IMR-90 (cell line): ENCODE data around the gene SUGCT. TPM values are rescaled to one million over a fixed set of nuclear protein-coding genes. Genes with fewer than 3 reads are reported as not detected.

Experiments
- ATAC-seq: fragments of 200-7000 bp; cut with Tn5 transposase; 2 replicates; pipeline ENCODE4 v1.9.1; 2020; ENCODE audit warnings: low read depth, mild to moderate bottlenecking, moderate library complexity
- BruUV-seq: library from RNA; stranded (reverse); fragments of 400-500 nt; replicated peaks from 2 replicates; lab custom pipeline; 2021; lab: Mats Ljungman, UMichigan
- CTCF ChIA-PET: fragments of 300-600 bp; formaldehyde crosslinking; extraction: SDS; loops from one replicate; lab custom pipeline; 2021; ENCODE audit warnings: antibody characterized with exemption; lab: Yijun Ruan, JAX
- POLR2A ChIA-PET: fragments of 300-600 bp; sonication (Branson Sonifier 250); formaldehyde crosslinking; loops from one replicate; lab custom pipeline; 2022; ENCODE audit warnings: antibody characterized with exemption; ENCODE audit not compliant: unreplicated experiment; lab: Charles Lee
- DNase-seq: peaks from one replicate; pipeline ENCODE4 v3.0.0; 2013
- H2AFZ ChIP-seq: replicated peaks from 2 replicates; pipeline ENCODE3; 2013; ENCODE audit warnings: low read length, mild to moderate bottlenecking; ENCODE audit not compliant: poor library complexity
- H2AK5ac ChIP-seq: 2 replicates; pipeline ENCODE4 v1.6.1; 2013; ENCODE audit warnings: low read depth, low read length, inconsistent platforms
- H2AK9ac ChIP-seq: replicated peaks from 2 replicates; pipeline ENCODE3; 2013; ENCODE audit warnings: mild to moderate bottlenecking, low read depth, low read length, moderate library complexity; ENCODE audit not compliant: poor library complexity
- H2BK120ac ChIP-seq: 2 replicates; pipeline ENCODE4 v1.6.1; 2013; ENCODE audit warnings: low read depth, low read length, inconsistent platforms
- H2BK15ac ChIP-seq: 3 replicates; pipeline ENCODE4 v1.6.1; 2013; ENCODE audit warnings: low read depth, low read length, inconsistent platforms
- H2BK20ac ChIP-seq: 2 replicates; pipeline ENCODE4 v1.6.1; 2013; ENCODE audit warnings: low read depth, mild to moderate bottlenecking, inconsistent platforms, low read length, moderate library complexity
- H2BK5ac ChIP-seq: 2 replicates; pipeline ENCODE4 v1.6.1; 2013; ENCODE audit warnings: mild to moderate bottlenecking, low read depth, low read length, inconsistent platforms; ENCODE audit not compliant: poor library complexity, severe bottlenecking
- H3K14ac ChIP-seq: replicated peaks from 2 replicates; pipeline ENCODE4 v1.6.1; 2013; ENCODE audit warnings: low read depth, low read length, inconsistent platforms
- H3K18ac ChIP-seq: 2 replicates; pipeline ENCODE4 v1.6.1; 2013; ENCODE audit warnings: low read depth, low read length, control low read depth
- H3K23ac ChIP-seq: 2 replicates; pipeline ENCODE4 v1.6.1; 2013; ENCODE audit warnings: low read depth, low read length, inconsistent platforms
- H3K27ac ChIP-seq: 2 replicates; pipeline ENCODE4 v1.5.1; 2013; ENCODE audit warnings: mild to moderate bottlenecking, control low read depth, low read length; ENCODE audit not compliant: insufficient read depth
- H3K27me3 ChIP-seq: 2 replicates; pipeline ENCODE4 v1.6.1; 2013; ENCODE audit warnings: low read length; ENCODE audit not compliant: control insufficient read depth, insufficient read depth
- H3K36me3 ChIP-seq: 2 replicates; pipeline ENCODE4 v1.6.1; 2013; ENCODE audit warnings: low read length, mixed read lengths; ENCODE audit not compliant: control insufficient read depth, insufficient read depth
- H3K4ac ChIP-seq: 2 replicates; pipeline ENCODE4 v1.6.1; 2013; ENCODE audit warnings: low read depth, low read length, inconsistent platforms
- H3K4me1 ChIP-seq: 2 replicates; pipeline ENCODE4 v1.6.1; 2013; ENCODE audit warnings: low read length, mixed read lengths; ENCODE audit not compliant: control insufficient read depth, insufficient read depth
- H3K4me2 ChIP-seq: 2 replicates; pipeline ENCODE4 v1.6.1; 2013; ENCODE audit warnings: low read depth, mild to moderate bottlenecking, control low read depth, low read length, moderate library complexity
- H3K4me3 ChIP-seq: 2 replicates; pipeline ENCODE4 v1.5.1; 2013; ENCODE audit warnings: low read depth, mild to moderate bottlenecking, control low read depth, low read length, moderate library complexity; ENCODE audit not compliant: insufficient read depth
- H3K56ac ChIP-seq: 2 replicates; pipeline ENCODE4 v1.6.1; 2013; ENCODE audit warnings: low read length, inconsistent platforms; ENCODE audit not compliant: insufficient read depth; ENCODE audit errors: extremely low read depth
- H3K79me1 ChIP-seq, 2 experiments: 2 replicates each; pipeline ENCODE4 v1.6.1; 2013; ENCODE audit warnings: low read length in 2 of 2, inconsistent platforms in 1 of 2, low read depth in 1 of 2
- H3K9ac ChIP-seq: 2 replicates; pipeline ENCODE4 v1.6.1; 2013; ENCODE audit warnings: low read depth, low read length, control low read depth
- H3K9me1 ChIP-seq: 2 replicates; pipeline ENCODE4 v1.6.1; 2013; ENCODE audit warnings: low read length, inconsistent platforms; ENCODE audit not compliant: insufficient read depth
- H3K9me3 ChIP-seq: 2 replicates; pipeline ENCODE4 v1.6.1; 2013; ENCODE audit warnings: low read length; ENCODE audit not compliant: control insufficient read depth, insufficient read depth
- H4K20me1 ChIP-seq: 2 replicates; pipeline ENCODE4 v1.6.1; 2013; ENCODE audit warnings: low read length, inconsistent platforms; ENCODE audit not compliant: insufficient read depth
- H4K5ac ChIP-seq: 2 replicates; pipeline ENCODE4 v1.6.1; 2013; ENCODE audit warnings: mild to moderate bottlenecking, low read depth, low read length, control low read depth
- H4K8ac ChIP-seq, 2 experiments: 2 replicates each; pipeline ENCODE4 v1.6.1; 2013; ENCODE audit warnings: low read depth in 2 of 2, low read length in 2 of 2, control low read depth in 1 of 2, inconsistent platforms in 1 of 2
- H4K91ac ChIP-seq: 2 replicates; pipeline ENCODE4 v1.6.1; 2013; ENCODE audit warnings: low read depth, low read length, inconsistent platforms; ENCODE audit not compliant: insufficient read depth
- BHLHE40 ChIP-seq: fragments of 150-350 bp; IDR thresholded peaks from 2 replicates; pipeline ENCODE4 v1.6.1; 2016; ENCODE audit warnings: mild to moderate bottlenecking, low read depth, low read length
- CEBPB ChIP-seq: IDR thresholded peaks from 2 replicates; pipeline ENCODE4 v1.6.1; 2012; ENCODE audit warnings: low read depth, low read length, improper control_type of control experiment
- CHD1 ChIP-seq: IDR thresholded peaks from 2 replicates; pipeline ENCODE4 v1.6.1; 2012; ENCODE audit warnings: low read depth, low read length, improper control_type of control experiment
- CTCF ChIP-seq: conservative IDR thresholded peaks from 2 replicates; pipeline ENCODE4 v1.5.1; 2012; ENCODE audit warnings: mild to moderate bottlenecking, low read depth, low read length, improper control_type of control experiment
- ELK1 ChIP-seq: fragments of 150-350 bp; IDR thresholded peaks from 2 replicates; pipeline ENCODE4 v1.6.1; 2016; ENCODE audit warnings: low read depth, mild to moderate bottlenecking, low read length, moderate library complexity, borderline replicate concordance
- FOS ChIP-seq: fragments of 150-350 bp; IDR thresholded peaks from 2 replicates; pipeline ENCODE4 v1.6.1; 2016; ENCODE audit warnings: low read depth, low read length
- MXI1 ChIP-seq: IDR thresholded peaks from 2 replicates; pipeline ENCODE4 v1.6.1; 2012; ENCODE audit warnings: low read depth, mild to moderate bottlenecking, low read length, moderate library complexity, borderline replicate concordance
- NFE2L2 ChIP-seq: fragments of 150-350 bp; IDR thresholded peaks from 2 replicates; pipeline ENCODE4 v1.6.1; 2016; ENCODE audit warnings: low read depth, mild to moderate bottlenecking, low read length
- POLR2A ChIP-seq: IDR thresholded peaks from 2 replicates; pipeline ENCODE4 v1.6.1; 2012; ENCODE audit warnings: mild to moderate bottlenecking, low read depth, low read length
- RCOR1 ChIP-seq: IDR thresholded peaks from 2 replicates; pipeline ENCODE4 v1.6.1; 2012; ENCODE audit warnings: mild to moderate bottlenecking, low read length, improper control_type of control experiment; ENCODE audit not compliant: insufficient replicate concordance
- SMC3 ChIP-seq: fragments of 150-350 bp; IDR thresholded peaks from 2 replicates; pipeline ENCODE4 v1.6.1; 2016; ENCODE audit warnings: low read depth, mild to moderate bottlenecking, antibody characterized with exemption, low read length, moderate library complexity
- WGBS, 2 experiments: methylation state at CpG; one replicate each; pipeline versions ENCODE4 v1.1.5 to v1.1.7; 2013; ENCODE audit warnings: missing lambda C conversion rate in 2 of 2; ENCODE audit not compliant: insufficient read length in 1 of 2; ENCODE audit errors: extremely low coverage in 2 of 2; 5-methylcytosine and 5-hydroxymethylcytosine counted together
- dilution Hi-C: fragments of 300-500 bp; cut with HindIII; formaldehyde crosslinking; loops from one replicate; pipeline ENCODE4 v1.14.3; 2018; ENCODE audit warnings: low sequenced_read_pairs; ENCODE audit not compliant: unreplicated experiment
- in situ Hi-C: fragments of 300-500 bp; cut with MboI; formaldehyde crosslinking; loops from 3 replicates; pipeline ENCODE4 v1.14.3; 2019; ENCODE audit warnings: low sequenced_read_pairs, inconsistent platforms, mixed read lengths
- intact Hi-C: fragments of 100-400 bp; cut with micrococcal nuclease; formaldehyde crosslinking; loops from 2 replicates; pipeline ENCODE4 v1.10.0; 2022
- polyA plus RNA-seq, 3 experiments: library from polyadenylated mRNA; depleted of rRNA; stranded (reverse); fragments of >200 nt; gene quantifications; 2 replicates each; pipeline ENCODE4 v1.2.3, GENCODE V29; 2012; ENCODE audit warnings: low replicate concordance in 1 of 3
- total RNA-seq: library from RNA; depleted of rRNA; stranded (reverse); fragments of >200 nt; gene quantifications from 2 replicates; pipeline ENCODE4 v1.2.3, GENCODE V29; 2012
- TF ChIP-seq, protein P1 (sequence below): fragments of 150-350 bp; IDR thresholded peaks from 2 replicates; pipeline ENCODE4 v1.6.1; 2017; ENCODE audit warnings: mild to moderate bottlenecking, antibody characterized with exemption, low read length, low read depth

SUGCT gene
- total and polyA plus RNA-seq, 2 of the 4 experiments (the other 2 are of a cell fraction) = 5.9 to 8.3 TPM

- WGBS, 2 experiments = no CpG with 5 or more reads among the region's 3 CpGs
- intact Hi-C loops = no loop called here
- TF ChIP-seq CTCF = no peak
- no peak for TF ChIP-seq RCOR1
- no peak for TF ChIP-seq ELK1
- TF ChIP-seq BHLHE40 = no peak
- no peak for TF ChIP-seq NFE2L2
- TF ChIP-seq FOS = no peak
- TF ChIP-seq, protein P1, sequence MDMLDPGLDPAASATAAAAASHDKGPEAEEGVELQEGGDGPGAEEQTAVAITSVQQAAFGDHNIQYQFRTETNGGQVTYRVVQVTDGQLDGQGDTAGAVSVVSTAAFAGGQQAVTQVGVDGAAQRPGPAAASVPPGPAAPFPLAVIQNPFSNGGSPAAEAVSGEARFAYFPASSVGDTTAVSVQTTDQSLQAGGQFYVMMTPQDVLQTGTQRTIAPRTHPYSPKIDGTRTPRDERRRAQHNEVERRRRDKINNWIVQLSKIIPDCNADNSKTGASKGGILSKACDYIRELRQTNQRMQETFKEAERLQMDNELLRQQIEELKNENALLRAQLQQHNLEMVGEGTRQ = no peak
- no peak for TF ChIP-seq CEBPB
- TF ChIP-seq SMC3 = no peak
- no peak for TF ChIP-seq MXI1
- no peak for TF ChIP-seq CHD1
- TF ChIP-seq POLR2A = no peak
- no peaks in the 10 kb centered on the region for H3K27me3 ChIP-seq
- H2AFZ ChIP-seq = no peak overlapping the region
- H3K4me2 ChIP-seq = no peak overlapping the region
- no peak overlapping the region for H4K5ac ChIP-seq
- H3K4me1 ChIP-seq = peaks cover 7% of the 10 kb centered on the region
- H2AK5ac ChIP-seq = no peak overlapping the region
- H3K27ac ChIP-seq = no peak overlapping the region
- ATAC-seq = no peak
- H3K4me3 ChIP-seq = no peak overlapping the region
- H3K4ac ChIP-seq = no peak overlapping the region
- H2BK15ac ChIP-seq = no peak overlapping the region
- no peak overlapping the region for H2BK5ac ChIP-seq
- no peak overlapping the region for H4K8ac ChIP-seq
- H4K20me1 ChIP-seq = no peaks in the 10 kb centered on the region
- H3K23ac ChIP-seq = no peak overlapping the region
- no peak overlapping the region for H3K9ac ChIP-seq
- no peaks in the 10 kb centered on the region for H3K9me3 ChIP-seq
- peaks cover 2% of the 10 kb centered on the region; the same call in 1 of the 2 replicates for H3K9me1 ChIP-seq
- no peak overlapping the region for H2BK120ac ChIP-seq
- BruUV-seq = no TSS peak
- no peak overlapping the region for H3K18ac ChIP-seq
- H3K56ac ChIP-seq = no peak overlapping the region
- H3K36me3 ChIP-seq = no peaks in the 10 kb centered on the region
- ChIA-PET CTCF (interaction anchor here (0.6 kb wide), 1 partner anchor 343 kb away, joined by 4 read pairs; no protein-coding TSS in a partner anchor), POLR2A (no interaction called here)
- H2BK20ac ChIP-seq = no peak overlapping the region
- H3K14ac ChIP-seq = no peak overlapping the region
- dilution Hi-C loops = no loop called here
- no peaks in the 10 kb centered on the region for H3K79me1 ChIP-seq
- no peak for DNase-seq
- no peak overlapping the region for H4K91ac ChIP-seq
- in situ Hi-C loops = no loop called here
- H2AK9ac ChIP-seq = no peak overlapping the region
Observed at GRCh38 chr7:40884241-40884640, 749.4 kb downstream of the SUGCT start.
